NT2/D1 (cell line): ENCODE measurements around the gene L3MBTL1.

Experiments used
- DNase-seq: peaks from one replicate; pipeline ENCODE4 v3.0.0-alpha.2; 2011; ENCODE audit warnings: low read depth, low spot score
- H3K27me3 ChIP-seq: 2 replicates; pipeline ENCODE4 v1.6.0; 2011; ENCODE audit warnings: mild to moderate bottlenecking; ENCODE audit not compliant: insufficient read length, insufficient read depth
- H3K36me3 ChIP-seq: 2 replicates; pipeline ENCODE4 v1.6.1; 2011; ENCODE audit warnings: mild to moderate bottlenecking, low read length, mixed read lengths; ENCODE audit not compliant: insufficient read depth, insufficient read length
- H3K4me1 ChIP-seq: 2 replicates; pipeline ENCODE4 v1.5.1; 2011; ENCODE audit not compliant: insufficient read depth, insufficient read length
- H3K4me3 ChIP-seq: 2 replicates; pipeline ENCODE4 v1.5.1; 2011; ENCODE audit warnings: low read depth; ENCODE audit not compliant: insufficient read length
- H3K9ac ChIP-seq: 2 replicates; pipeline ENCODE4 v1.6.0; 2011; ENCODE audit warnings: low read depth; ENCODE audit not compliant: insufficient read length
- H3K9me3 ChIP-seq: 2 replicates; pipeline ENCODE4 v1.5.1; 2011; ENCODE audit warnings: mild to moderate bottlenecking, low read length; ENCODE audit not compliant: insufficient read depth
- SUZ12 ChIP-seq: IDR thresholded peaks from 2 replicates; pipeline ENCODE4 v1.6.1; 2011; ENCODE audit not compliant: insufficient read length, insufficient read depth; ENCODE audit errors: extremely low read depth
- YY1 ChIP-seq: IDR thresholded peaks from 2 replicates; pipeline ENCODE4 v1.6.1; 2011; ENCODE audit not compliant: insufficient read length, insufficient read depth
- ZNF274 ChIP-seq: IDR thresholded peaks from 2 replicates; pipeline ENCODE4 v1.6.1; 2011; ENCODE audit warnings: mild to moderate bottlenecking, low read depth, low read length

L3MBTL1 gene

GRCh38 chr20:43550456-43550855, 43.0 kb downstream of the L3MBTL1 start:
- no peak overlapping the region for H3K9ac ChIP-seq
- peaks cover 9% of the 10 kb centered on the region for H3K36me3 ChIP-seq
- TF ChIP-seq YY1 (no peak), ZNF274 (no peak)
- H3K27me3 ChIP-seq, result no peaks in the 10 kb centered on the region
- peaks cover 15% of the 10 kb centered on the region; the same call in 1 of the 2 replicates for H3K9me3 ChIP-seq
- H3K4me3 ChIP-seq, result no peak overlapping the region
- DNase-seq, result no peak
- H3K4me1 ChIP-seq, result peaks cover 5% of the 10 kb centered on the region

- no peaks in the 10 kb centered on the region for H3K9me3 ChIP-seq
- no peak for DNase-seq
Measured at GRCh38 chr20:43554369-43554768, 46.9 kb downstream of the L3MBTL1 start.

GRCh38 chr20:43558412-43559146, 51.1 kb downstream of the L3MBTL1 start, which contains the start of gene SGK2:
Gene SGK2 (plus strand): TSS chr20:43559027. CDS start chr20:43566496, 7,469 bp downstream.
- Histone ChIP-seq H3K36me3 (no peaks in the 10 kb centered on the region), H3K4me1 (peaks cover 6% of the 10 kb centered on the region), H3K27me3 (no peaks in the 10 kb centered on the region), H3K9ac (no peak within 1 kb of the TSS), H3K4me3 (no peak within 1 kb of the TSS), H3K9me3 (no peaks in the 10 kb centered on the region)
- TF ChIP-seq YY1, result no peak
- no peak for DNase-seq

More at GRCh38 chr20:43554369-43554768, 46.9 kb downstream of the L3MBTL1 start:
- no peaks in the 10 kb centered on the region for H3K27me3 ChIP-seq
- H3K4me3 ChIP-seq, result no peak overlapping the region
- H3K9ac ChIP-seq, result no peak overlapping the region
- peaks cover 10% of the 10 kb centered on the region for H3K4me1 ChIP-seq
- TF ChIP-seq YY1 (no peak), ZNF274 (no peak), SUZ12 (no peak)
- peaks cover 1% of the 10 kb centered on the region for H3K36me3 ChIP-seq

GRCh38 chr20:43559147-43559987, 51.9 kb downstream of the L3MBTL1 start:
- DNase-seq, result no peak

GRCh38 chr20:43560974-43561373, 53.5 kb downstream of the L3MBTL1 start:
- no peak for DNase-seq
- Histone ChIP-seq H3K4me3 (no peak overlapping the region), H3K9me3 (no peaks in the 10 kb centered on the region), H3K4me1 (peaks cover 6% of the 10 kb centered on the region), H3K27me3 (no peaks in the 10 kb centered on the region), H3K9ac (no peak overlapping the region), H3K36me3 (no peaks in the 10 kb centered on the region)
- TF ChIP-seq SUZ12 (no peak), ZNF274 (no peak), YY1 (no peak)

More at GRCh38 chr20:43559147-43559987, 51.9 kb downstream of the L3MBTL1 start:
- Histone ChIP-seq H3K9me3 (no peaks in the 10 kb centered on the region), H3K27me3 (no peaks in the 10 kb centered on the region), H3K4me3 (no peak overlapping the region), H3K36me3 (no peaks in the 10 kb centered on the region), H3K4me1 (peaks cover 6% of the 10 kb centered on the region), H3K9ac (no peak overlapping the region)
- no peak for TF ChIP-seq SUZ12
- no peak for TF ChIP-seq ZNF274
- no peak for TF ChIP-seq YY1

- TF ChIP-seq SUZ12 (no peak), YY1 (no peak), ZNF274 (no peak)
- H3K27me3 ChIP-seq, result no peaks in the 10 kb centered on the region
- H3K4me3 ChIP-seq, result no peak overlapping the region
- peaks cover 2% of the 10 kb centered on the region for H3K4me1 ChIP-seq
- DNase-seq, result no peak
- no peak overlapping the region for H3K9ac ChIP-seq
- no peaks in the 10 kb centered on the region for H3K9me3 ChIP-seq
- no peaks in the 10 kb centered on the region for H3K36me3 ChIP-seq
Measured at GRCh38 chr20:43563429-43563828, 55.9 kb downstream of the L3MBTL1 start.

DNA sequence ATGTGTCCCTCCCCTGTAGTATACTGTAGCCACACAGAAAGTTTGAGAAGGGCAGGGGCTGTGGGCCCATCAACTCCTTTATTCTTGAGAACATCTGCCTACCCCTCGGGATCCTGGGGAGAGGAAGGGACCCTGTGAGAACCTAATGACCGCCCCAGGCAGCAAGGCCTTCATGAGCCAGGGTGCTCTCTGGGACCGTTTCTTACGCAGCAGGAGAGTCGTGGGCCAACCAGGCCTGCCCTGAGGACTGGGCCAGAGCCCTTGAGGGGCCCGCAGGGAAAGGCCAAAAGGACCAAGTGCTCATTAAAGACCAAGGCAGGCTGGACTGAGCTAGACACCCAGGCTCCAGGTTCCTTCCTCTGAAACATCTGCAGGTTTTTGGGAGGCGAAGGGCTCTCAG, 56.5 kb downstream of the L3MBTL1 start:
- Histone ChIP-seq H3K9me3 (no peaks in the 10 kb centered on the region), H3K4me1 (no peaks in the 10 kb centered on the region), H3K27me3 (no peaks in the 10 kb centered on the region), H3K36me3 (no peaks in the 10 kb centered on the region), H3K4me3 (no peak overlapping the region), H3K9ac (no peak overlapping the region)
- no peak for DNase-seq
- TF ChIP-seq ZNF274, result no peak
- no peak for TF ChIP-seq SUZ12
- TF ChIP-seq YY1, result no peak
